Measurements from ENCODE around the gene STK10.

DNA sequence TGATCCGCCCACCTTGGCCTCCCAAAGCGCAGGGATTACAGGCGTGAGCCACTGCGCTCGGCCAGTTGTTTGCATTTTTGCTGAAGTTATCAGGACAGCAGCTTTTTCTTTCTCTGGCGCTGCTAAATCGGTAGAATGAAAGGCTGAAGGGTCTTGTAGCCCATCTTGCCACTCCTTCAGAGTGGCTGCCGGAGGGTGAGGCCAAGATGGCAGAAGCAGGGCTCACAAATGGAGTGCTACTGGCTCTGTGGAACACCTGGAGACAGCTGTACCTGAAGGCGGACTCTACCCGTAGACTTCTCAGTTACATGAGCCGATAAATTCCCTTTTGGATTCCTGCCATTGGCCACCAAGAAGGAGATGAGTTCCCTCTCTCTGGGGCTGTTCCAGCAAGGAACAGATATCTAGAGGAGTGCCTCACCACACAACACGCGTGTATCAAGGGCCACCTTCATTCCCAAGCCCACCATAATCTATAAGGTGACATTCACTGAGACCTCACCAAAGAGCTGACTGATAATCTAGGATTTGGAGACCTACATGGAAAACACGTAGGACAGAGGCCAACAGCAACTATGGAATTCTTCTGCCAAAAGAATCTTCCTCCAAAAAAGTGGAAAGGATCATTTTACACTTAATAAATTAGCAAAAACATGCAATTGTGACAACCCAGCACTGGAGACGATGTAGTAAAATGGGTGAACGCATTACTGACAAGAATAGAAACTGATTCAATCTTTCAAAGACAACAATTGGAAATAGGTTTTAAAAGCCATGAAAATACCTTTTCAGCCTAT is 21.8 kb downstream of the STK10 start:
- TF ChIP-seq, protein P1, sequence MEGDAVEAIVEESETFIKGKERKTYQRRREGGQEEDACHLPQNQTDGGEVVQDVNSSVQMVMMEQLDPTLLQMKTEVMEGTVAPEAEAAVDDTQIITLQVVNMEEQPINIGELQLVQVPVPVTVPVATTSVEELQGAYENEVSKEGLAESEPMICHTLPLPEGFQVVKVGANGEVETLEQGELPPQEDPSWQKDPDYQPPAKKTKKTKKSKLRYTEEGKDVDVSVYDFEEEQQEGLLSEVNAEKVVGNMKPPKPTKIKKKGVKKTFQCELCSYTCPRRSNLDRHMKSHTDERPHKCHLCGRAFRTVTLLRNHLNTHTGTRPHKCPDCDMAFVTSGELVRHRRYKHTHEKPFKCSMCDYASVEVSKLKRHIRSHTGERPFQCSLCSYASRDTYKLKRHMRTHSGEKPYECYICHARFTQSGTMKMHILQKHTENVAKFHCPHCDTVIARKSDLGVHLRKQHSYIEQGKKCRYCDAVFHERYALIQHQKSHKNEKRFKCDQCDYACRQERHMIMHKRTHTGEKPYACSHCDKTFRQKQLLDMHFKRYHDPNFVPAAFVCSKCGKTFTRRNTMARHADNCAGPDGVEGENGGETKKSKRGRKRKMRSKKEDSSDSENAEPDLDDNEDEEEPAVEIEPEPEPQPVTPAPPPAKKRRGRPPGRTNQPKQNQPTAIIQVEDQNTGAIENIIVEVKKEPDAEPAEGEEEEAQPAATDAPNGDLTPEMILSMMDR (IDR thresholded peaks at IDR 0.05): no peak
- TF ChIP-seq EZH2 (IDR thresholded peaks at IDR 0.05; ENCODE audit: borderline replicate concordance, insufficient read depth, low read depth, low read length, poor library complexity, severe bottlenecking): no peak
